A204.1 (cell line): ENCODE data around the gene ARHGAP23.
"Not testable (repeated sequence)": the region's sequence is repeated elsewhere in the genome, so short reads cannot be mapped to it uniquely, and the experiment has no call there.

Experiments used
- FAIRE-seq: peaks from 2 replicates; lab custom pipeline; 2012; peaks lifted over from hg19 to GRCh38; lab: Jason Lieb, UNC

The ARHGAP23 gene

DNA sequence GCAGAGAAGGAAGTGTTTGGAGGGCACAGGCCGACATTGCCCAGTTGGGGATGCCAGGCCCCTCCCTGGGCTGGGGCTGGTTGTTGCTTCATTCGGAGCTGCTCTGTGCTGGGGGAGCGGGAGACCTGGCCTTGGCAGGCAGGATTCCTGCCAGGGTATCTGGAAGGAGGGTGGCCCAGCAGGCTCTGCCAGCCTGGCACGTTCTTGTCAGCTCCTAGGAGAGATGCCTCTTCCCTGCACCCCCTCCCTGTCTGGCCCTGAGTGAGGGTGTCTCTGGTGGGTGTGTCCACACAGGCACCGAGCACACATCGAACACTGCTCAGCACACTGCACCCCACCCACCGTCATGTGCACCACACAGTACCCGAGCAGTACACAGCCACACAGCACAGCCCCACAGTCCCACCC lies 35.2 kb downstream of the ARHGAP23 start:
- FAIRE-seq = no peak

DNA sequence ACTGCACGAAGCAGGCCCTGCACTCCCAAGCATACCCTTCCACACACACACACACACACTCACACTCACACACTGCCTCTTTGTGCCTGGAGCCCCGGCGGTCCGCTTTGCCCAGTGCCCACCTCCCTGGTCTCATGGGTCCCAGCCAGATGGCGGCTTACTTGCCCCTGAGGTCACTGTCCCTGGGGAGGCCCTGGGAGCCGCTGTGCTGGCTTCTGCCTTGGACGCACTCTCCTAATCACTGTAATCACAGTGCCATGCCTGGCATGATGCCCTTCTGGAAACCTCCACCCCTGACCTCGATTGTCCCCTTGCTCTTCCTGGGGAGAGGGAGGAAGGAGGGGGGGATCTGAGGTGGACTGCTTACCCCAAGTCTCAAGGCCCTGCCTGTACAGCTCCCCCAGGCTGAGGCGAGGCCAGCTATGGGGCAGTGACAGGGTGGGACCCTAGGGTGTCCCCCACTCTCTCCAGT lies 36.0 kb downstream of the ARHGAP23 start:
- FAIRE-seq = no peak

DNA sequence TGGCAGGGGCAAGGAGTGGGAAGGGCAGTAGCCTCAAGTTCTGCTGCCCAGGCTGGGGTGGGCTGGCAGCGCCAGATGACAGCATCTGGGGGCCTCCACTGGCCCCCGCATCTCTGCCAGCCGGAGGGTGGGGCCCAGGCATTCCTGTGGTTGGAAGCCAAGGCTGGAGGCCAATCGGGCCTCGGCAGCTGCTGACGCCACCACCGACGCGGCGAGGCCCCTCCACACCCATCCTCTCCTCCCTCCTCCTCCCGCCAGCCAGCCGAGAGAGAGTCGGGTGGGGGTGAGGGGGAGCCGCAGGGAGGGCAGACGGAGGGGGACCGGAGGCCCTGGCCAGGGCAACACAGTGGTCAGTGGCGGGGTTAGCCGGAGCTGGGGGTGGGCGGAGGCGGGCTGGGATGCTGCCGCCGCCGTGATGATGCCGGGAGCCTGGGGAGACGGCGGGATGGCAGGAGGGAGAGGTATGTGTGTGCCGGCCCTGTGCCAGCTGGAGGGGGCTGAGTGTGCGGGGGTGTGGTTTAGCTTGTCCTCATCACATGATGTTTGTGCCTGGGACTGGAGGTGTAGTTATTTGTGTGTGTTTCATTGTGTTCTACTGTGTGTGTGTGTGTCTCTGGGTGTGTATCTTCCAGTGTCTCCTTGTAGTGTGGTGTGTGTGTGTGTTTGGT lies 36.6 kb downstream of the ARHGAP23 start:
- FAIRE-seq = no peak

DNA sequence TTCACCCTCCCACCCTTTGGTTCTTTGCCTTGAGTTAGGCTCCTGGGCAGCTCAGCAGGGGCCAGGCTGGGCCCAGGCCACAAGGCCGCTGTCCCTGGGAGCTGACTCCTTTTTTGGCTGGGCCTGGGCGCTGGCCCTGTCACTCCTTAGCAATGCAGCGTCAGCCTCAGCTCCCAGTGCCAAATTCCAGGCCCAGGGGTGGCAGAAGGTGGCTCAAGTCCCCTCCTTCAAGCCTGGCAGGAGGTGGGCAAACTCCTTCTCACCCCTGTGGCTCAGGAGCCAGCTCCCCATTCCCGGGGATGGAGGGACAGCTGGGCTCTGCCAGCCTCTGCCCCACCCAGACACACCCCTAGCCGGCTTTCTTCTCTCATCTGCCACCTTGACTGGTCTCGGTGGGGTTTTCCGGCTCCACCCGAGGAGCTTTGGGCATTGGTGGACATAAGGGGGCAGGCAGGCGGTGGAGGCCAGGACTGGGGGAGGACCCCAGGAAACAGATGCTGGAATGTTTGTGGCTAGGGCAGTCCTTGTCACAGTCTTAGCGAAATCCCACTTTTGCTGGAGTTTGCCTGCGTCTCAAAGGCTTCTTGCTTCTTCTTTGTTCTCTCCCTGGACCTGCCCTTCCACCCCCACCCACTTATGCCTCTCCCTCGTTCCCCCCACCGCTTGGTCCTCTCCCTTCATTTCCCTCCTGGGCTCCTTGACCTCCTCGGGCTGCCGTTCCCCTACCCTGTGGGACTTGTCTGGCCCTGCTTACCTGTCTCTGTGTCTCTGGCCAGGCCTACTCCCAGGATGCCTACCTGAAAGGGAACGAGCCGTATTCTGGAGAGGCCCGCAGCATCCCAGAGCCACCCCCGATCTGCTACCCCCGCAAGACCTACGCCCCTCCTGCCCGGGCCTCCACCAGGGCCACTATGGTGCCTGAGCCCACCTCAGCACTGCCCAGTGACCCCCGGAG lies 37.4 kb downstream of the ARHGAP23 start:
- no peak for FAIRE-seq

DNA sequence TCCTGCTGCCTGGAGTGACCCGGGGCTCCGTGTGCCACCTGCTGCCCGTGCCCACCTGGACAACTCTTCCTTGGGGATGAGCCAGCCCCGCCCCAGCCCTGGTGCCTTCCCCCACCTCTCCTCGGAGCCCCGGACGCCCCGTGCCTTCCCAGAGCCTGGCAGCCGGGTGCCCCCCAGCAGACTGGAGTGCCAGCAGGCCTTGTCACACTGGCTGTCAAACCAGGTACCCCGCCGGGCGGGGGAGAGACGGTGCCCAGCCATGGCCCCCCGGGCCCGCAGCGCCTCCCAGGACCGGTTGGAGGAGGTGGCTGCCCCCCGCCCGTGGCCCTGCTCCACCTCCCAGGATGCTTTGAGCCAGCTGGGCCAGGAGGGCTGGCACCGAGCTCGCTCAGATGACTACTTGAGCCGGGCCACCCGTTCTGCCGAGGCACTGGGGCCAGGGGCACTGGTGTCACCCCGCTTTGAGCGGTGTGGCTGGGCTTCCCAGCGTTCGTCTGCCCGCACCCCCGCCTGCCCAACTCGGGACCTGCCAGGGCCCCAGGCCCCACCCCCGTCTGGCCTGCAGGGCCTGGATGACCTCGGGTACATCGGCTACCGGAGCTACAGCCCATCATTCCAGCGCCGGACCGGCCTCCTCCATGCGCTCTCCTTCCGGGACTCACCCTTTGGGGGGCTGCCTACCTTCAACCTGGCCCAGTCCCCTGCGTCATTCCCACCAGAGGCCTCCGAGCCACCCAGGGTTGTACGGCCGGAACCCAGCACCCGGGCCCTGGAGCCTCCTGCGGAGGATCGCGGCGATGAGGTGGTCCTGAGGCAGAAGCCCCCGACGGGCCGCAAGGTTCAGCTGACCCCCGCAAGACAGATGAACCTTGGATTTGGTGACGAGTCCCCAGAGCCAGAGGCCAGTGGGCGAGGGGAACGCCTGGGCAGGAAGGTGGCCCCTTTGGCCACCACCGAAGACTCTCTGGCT lies 38.4 kb downstream of the ARHGAP23 start:
- no peak for FAIRE-seq

DNA sequence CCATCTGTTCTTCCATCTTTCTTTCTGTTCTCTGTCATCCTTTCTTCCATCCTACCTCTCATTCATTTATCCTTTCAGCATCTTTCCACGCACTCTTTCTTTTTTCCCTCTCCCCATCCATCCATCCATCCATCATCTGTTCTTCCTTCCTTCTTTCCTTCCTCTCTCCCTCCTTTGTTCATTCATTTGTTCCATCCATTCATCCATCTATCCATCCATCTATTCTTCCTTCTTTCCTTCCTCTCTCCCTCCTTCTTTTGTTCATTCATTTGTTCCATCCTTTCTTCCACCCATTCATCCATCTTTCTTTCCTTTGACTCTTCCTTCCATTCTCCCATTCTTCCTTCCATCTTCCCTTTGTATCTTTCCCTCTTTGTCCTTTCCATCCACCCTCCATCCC lies 39.2 kb downstream of the ARHGAP23 start:
- no peak for FAIRE-seq

DNA sequence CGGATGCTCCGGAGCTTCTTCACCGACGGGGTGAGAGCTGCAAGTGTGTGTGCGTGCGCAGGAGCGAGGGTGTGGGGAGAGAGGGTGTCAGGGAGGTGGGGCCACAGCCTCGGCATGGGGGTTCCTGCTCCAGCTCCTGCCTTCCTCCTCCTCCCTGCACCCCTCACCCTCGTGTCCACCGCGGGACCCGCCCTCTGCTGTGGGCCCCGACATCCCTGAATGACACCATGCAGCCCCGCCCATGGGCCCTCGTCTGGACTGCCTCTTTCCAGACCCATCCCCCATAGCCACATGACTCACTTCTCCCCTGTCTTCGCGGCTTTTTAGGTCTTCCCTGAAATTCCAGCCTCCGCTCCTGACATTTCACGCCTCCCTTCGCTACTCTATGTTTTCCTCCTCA lies 41.6 kb downstream of the ARHGAP23 start:
- FAIRE-seq = no peak

DNA sequence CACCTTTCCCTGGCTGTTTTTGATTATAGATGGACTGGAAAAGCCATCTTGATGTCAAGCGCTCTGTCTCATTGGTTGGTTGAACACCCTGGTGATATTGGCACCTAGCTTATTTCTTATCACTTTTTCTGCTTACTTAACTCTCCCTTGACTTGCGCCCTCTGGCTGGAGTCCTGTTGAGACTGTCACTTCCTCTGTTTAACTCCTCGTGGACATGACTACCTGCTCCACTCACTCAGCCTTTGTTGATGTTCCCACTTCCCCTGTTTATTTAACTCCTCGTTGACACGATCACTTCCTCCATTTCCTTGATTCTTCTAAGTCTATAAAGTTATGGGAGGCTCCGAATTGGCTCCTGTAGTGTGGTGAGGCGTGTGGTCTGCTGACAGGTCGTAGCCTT lies 43.0 kb downstream of the ARHGAP23 start:
- not testable (repeated sequence) for FAIRE-seq

DNA sequence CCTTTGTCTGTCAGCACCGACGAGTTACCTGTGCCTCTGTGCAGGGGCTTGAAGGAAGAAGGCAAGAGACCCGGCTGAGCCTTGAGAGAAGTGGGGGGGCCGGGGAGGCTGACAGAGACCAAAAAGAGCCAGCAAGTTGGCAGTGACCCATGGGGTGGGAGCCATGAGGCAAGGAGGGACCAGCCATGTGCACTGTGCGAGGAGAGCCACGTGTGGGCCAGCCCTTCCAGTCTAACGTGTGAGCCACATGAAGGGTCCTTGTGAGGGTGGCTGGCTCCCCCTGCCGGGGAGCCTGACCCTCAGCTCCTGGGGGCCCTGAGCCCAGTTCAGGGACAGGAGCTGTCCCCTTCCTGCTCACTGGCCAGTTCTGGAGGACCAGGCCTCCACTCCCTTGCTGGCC lies 46.4 kb downstream of the ARHGAP23 start:
- FAIRE-seq = not testable (repeated sequence)

DNA sequence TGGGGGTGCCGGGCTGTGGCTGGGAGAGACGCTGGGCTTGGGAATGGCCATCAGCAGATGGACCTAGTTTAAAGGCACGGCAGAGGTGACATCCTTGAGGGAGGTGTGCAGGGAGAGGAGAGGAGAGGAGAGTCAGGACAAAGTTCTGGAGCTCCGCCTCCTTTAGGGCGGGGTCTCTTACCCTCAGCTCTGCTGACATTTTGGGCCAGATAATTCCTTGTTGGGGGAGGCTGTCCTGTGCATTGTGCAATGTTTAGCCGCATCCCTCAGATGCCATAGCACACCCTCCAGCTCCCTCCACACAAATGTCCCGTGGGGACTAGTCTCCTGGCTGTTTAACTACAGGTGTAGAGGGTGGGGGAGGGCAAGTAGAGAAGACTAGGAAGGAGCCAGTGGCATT lies 48.3 kb downstream of the ARHGAP23 start:
- no peak for FAIRE-seq

DNA sequence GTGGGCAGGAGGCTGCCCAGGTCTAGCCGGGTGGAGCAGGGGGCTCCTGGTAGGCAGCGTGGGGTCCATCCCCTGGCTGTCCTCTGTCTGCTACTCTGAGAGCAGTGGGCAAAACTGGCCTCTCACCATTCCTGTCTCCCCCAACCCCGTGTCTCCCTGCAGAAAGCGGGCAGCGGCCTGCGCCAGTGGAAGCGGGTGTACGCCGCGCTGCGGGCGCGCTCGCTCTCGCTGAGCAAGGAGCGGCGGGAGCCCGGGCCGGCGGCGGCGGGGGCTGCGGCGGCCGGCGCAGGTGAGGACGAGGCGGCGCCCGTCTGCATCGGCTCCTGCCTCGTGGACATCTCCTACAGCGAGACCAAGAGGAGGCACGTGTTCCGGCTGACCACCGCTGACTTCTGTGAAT lies 49.2 kb downstream of the ARHGAP23 start:
- not testable (repeated sequence) for FAIRE-seq

DNA sequence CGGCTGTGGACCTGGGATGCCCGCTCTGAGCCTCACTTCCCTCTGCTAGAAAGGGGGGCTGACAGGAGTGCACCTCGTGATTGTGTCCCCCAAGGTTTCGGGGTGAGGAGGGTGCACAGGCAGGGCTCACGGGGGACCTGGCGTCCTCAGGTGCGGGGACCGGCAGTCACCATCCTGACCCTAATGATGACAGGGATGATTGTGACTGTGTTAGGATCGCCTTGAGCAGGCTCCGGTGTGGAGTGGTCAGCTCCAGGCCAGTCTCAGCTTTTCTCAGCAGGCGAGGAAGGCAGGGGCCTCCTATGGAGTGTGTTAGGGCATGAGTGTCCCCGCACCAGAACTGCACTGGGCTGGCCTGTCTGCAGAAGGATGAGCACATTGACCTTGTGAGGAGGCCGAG lies 49.7 kb downstream of the ARHGAP23 start:
- FAIRE-seq = not testable (repeated sequence)

DNA sequence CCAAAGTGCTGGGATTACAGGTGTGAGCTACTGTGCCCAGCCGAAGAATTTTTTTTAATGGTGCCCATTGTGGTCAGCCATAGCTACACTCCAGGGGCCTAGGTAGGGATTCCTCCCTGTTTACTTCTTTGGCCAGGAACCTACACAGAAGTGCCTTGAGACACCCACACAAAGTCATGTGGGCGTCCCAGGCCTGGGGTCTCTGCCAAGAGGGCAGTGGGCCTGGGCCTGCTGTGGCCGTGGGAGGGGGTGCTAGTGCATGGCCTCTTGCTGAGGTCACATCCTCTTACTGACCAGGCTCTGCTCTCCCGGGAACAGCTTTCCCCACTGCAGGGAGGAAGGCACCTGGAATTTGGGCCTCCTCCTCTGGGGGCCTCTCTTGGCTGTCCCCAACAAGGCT lies 50.4 kb downstream of the ARHGAP23 start:
- not testable (repeated sequence) for FAIRE-seq

DNA sequence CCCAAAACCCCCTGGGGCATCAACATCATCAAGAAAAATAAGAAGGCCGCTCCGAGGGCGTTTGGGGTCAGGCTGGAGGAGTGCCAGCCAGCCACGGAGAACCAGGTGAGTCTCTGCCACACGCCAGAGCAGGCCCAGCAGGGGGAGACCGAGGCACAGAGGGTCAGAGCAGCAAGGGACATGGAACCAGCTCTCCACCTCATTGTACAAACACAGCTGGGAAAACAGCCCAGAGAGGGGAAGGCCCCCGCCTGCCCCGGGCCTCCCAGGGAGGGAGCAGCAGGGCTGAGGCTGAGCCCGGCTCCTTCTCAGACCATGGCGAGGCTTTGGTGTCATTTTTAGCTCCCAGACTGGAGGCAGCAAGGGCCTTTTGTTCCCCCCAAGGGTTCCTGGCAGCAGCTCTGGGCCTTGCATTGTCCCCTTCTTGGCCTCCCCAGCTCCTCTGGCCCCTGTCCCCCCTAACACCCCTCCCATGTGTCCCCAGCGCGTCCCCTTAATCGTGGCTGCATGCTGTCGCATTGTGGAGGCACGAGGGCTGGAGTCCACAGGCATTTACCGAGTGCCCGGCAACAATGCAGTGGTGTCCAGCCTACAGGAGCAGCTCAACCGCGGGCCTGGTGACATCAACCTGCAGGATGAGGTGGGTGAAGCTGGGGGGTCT lies 53.9 kb downstream of the ARHGAP23 start:
- not testable (repeated sequence) for FAIRE-seq

DNA sequence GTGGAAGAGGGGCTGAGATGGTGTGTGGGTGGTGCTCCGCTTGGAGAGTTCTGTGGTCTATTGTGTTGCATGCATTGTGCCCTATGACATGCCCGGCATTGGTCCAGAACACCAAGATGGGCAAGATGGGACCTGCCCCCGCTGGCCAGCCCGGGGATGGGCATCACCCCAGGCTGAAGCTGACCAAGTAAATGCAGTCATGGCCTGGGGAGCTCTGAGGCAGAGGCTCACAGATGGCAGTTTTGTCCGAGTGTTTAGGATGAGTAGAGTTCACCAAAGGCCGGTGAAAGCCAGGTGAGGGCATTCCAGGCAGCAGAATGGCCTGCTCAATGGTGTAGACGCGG lies 54.4 kb downstream of the ARHGAP23 start:
- FAIRE-seq = not testable (repeated sequence)

DNA sequence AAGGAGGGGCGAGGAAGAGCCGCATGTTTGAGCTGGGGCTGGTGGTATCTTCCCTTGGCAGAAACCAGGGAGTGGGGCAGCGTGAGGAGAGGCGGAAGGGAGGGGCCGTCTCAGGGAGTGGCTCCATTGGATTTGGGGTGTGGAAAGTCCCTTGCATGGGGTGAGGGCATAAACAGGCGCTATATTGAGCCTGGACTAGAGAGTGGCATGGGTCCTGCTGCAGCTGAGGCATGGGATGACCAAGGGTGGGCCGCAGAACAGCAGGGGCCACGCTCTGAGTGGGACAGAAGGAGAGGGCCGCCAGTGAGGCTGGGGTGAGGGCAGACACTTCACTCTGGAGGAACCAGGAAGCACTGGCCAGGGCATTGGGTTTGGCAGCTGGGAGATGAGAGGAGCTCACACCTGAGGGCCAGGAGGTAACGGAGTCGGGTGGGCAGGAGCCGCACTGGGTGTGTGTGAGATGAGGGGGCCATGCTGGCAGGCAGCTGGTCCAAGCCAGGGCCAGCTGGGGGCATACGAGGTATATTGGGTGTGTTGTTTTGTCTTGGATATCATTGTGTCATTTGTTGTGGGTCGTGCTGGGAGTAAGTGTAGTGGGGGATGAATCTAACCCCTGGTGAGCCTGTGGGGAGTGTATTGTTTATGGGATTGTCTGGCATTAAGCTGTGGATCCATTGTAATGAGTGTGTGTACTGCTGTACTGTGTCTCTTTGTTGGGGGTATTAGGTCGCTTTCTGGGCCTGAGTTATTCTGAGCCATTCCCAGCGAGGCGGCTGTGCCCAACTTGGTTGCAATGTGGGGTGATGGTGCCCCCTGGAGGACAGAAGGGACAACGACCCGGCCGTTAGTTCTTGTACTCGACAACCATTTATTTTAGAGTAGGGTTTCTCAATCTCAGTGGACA lies 56.2 kb downstream of the ARHGAP23 start:
- not testable (repeated sequence) for FAIRE-seq

DNA sequence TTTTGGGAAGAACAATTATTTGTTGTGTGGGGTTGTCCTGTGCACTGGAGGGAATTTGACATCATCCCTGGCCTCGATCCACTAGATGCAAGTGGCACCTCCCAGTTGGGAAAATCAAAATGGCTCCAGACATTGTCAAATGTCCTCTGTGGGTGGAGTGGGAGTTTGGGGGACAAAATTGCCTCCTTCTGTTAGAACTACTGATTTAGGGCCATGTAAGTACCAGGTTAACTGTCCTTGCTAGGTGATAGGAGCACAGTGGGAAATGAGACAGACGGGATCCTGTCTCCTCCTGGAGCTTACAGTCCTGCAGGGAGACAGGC lies 56.8 kb downstream of the ARHGAP23 start:
- no peak for FAIRE-seq

DNA sequence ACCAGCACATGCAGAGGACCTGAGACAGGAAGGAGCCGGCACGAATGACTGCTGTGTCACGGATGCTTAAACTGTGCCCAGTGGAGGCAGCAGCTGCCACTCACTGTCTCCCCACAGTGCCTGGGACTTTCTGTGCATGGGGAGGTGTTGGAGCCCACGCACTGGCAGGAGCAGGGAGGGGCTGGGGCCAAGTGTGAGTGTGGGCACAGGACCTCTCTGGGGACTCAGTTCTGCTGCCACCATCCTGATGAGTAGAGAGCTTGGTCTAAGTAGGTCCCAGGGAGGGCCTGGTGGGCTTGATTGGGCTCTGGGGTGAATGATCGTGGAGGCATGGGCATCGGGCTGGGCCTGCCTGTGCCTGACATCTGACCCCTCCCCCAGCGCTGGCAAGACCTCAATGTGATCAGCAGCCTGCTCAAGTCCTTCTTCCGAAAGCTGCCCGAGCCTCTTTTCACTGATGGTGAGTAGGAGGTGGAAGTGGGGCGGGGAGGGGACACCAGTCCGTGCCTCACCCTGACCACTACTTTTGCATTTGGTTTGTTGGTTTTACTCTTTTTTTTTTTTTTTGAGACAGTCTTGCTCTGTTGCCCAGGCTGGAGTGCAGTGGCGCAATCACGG lies 57.5 kb downstream of the ARHGAP23 start:
- not testable (repeated sequence) for FAIRE-seq

DNA sequence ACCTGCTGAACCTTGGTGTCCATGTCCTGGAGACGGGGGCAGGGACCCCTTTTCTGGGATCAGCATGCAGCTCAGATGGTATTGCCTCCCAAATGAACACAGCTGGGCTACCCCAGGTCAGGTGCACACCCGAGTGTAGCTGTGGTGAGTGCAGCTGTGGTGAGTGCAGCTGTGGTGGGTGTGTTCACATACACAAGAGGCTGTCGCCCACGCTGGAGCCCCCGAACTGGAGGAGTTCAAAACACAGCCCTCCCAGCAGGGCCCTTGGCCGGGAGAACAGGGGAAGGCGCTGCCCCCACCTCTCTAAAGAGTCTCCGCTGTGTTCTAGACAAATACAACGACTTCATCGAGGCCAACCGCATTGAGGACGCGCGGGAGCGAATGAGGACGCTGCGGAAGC lies 61.5 kb downstream of the ARHGAP23 start:
- not testable (repeated sequence) for FAIRE-seq

DNA sequence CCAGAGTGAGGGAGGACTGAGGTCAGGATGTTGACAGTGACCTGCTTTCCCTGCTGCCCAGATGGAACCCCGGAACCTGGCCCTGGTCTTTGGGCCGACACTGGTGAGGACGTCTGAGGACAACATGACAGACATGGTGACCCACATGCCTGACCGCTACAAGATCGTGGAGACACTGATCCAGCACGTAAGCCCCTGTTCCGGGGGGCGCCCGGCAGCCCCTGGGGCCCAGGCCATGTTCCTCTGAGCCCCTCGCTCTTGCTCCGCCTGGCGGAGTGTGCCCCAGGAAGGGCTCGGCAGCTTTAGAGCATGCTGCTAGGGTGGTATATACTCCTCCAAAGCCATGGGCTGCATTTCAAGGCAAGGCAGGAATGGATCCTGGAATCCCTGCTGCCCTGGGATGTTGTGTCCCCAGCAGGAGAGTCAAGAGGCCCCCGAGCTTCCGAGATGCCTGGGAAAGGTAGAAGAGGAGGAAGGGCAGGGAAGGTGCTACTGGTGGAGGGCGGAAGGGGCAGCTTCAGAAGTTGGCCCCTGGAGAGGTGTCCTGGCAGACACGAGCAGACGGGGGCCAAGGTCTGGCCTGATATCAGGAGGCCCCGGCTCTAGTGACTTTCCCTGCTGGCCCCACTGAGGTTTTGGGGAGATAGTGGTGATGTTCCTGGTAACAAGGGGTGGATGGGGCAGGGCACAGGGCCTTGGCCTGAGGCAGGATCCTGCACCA lies 63.2 kb downstream of the ARHGAP23 start:
- FAIRE-seq = not testable (repeated sequence)
